NCI-H774 (cell line): Measurements from ENCODE around the gene ZNF74.
"Not testable (repeated sequence)": the region's sequence is repeated elsewhere in the genome, so short reads cannot be mapped to it uniquely, and the experiment has no call there.

Source experiments
- DNase-seq: peaks from one replicate; lab custom pipeline; 2025; lab: John Stamatoyannopoulos, UW

Gene ZNF74

DNA sequence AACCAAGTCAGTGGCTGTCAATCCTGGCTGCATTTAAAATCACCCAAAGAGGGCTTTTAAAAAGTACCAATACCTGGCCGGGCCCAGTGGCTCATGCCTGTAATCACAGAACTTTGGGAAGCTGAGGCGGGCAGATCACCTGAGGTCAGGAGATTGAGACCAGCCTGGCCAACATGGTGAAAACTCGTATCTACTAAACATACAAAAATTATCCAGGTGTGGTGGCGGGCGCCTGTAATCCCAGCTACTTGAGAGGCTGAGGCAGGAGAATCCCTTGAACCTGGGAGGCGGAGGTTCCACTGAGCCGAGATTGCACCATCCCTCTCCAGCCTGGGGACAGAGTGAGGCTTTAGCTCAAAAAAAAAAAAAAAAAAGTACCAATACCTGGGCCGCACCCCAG is 17.7 kb upstream of the ZNF74 start:
- not testable (repeated sequence) for DNase-seq

DNA sequence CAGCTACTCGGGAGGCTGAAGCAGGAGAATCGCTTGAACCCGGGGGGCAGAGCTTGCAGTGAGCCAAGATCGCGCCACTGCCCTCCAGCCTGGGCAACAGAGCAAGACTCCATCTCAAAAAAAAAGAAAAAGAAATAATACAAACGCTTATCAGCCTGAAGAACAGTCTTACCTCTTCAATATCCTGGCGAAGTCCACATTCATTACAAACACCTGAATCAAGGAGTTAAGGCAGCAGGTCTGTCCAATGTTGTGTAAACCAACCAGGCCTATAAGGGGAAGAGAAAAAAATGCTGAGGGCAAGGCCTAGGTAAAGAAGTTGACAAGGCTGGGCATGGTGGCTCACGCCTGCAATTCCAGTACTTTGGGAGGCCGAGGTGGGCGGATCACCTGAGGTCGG is 17.0 kb upstream of the ZNF74 start:
- DNase-seq = not testable (repeated sequence)

GRCh38 chr22:20378110-20378509 is 15.8 kb upstream of the ZNF74 start:
- no peak for DNase-seq

- not testable (repeated sequence) for DNase-seq
Observed at GRCh38 chr22:20378684-20379083, 15.3 kb upstream of the ZNF74 start.

DNA sequence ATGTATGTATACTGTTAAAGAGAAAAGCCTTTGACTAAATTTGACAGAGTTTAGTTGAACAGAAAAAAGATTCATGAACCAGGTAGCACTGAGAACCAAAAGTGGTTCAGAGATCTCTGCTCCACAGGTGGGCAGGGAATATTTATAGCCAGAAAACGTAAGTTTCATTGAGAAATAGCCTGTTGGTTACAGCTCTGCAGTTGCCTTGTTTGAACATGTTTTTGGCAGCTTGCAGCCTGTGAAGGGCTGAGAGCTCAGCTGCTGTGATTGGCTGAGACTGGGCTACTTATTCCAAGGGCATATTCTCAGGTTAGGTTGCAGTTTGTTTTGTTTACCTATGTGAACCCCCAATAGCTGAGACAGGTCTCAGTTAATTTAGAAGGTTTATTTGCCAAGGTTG is 13.5 kb upstream of the ZNF74 start:
- no peak for DNase-seq

GRCh38 chr22:20383538-20383937 is 10.4 kb upstream of the ZNF74 start:
- no peak for DNase-seq

DNA sequence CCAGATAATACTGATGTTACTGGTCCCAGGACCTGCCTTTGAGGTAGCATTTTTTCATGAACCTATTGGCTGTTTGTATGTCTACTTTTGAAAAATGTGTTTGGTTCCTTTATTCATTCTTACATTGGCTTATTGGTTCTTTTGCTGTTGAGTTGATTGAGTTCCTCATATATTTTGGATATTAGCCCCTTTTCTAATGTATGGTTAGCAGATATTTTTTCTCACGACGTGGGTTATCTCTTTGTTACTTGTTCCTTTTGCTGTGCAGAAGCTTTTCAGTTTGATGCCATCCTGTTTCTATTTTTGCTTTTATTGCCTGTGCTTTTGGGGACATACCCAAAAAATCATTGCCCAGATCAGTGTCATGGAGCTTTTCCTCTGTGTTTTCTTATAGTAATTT is 9.8 kb upstream of the ZNF74 start:
- DNase-seq = no peak

GRCh38 chr22:20384865-20385264 is 9.1 kb upstream of the ZNF74 start:
- no peak for DNase-seq

- no peak for DNase-seq
Observed at GRCh38 chr22:20386336-20386735, 7.6 kb upstream of the ZNF74 start.

- DNase-seq = no peak
Observed at GRCh38 chr22:20386972-20387371, 7.0 kb upstream of the ZNF74 start.

DNA sequence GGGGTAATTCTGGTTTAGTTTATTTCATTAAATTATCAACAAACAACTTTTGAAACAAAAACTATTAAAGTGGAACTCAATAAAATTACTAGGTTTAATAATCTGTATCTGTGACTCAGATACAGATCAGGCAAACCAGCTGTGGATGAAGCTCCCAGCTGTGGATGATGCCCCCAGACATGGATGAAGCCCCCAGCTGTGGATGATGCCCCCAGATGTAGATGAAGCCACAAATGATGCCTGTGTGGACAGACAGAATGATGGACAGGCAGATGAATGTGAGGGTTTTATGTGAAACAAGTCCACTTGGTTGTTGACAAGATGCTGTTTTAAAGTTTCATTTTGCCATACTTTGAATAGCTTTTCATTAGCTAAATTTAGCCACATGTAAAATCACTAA is 5.8 kb upstream of the ZNF74 start:
- no peak for DNase-seq

GRCh38 chr22:20389288-20389687 is 4.7 kb upstream of the ZNF74 start:
- no peak for DNase-seq

GRCh38 chr22:20390394-20390907 is 3.5 kb upstream of the ZNF74 start:
- DNase-seq = no peak

DNA sequence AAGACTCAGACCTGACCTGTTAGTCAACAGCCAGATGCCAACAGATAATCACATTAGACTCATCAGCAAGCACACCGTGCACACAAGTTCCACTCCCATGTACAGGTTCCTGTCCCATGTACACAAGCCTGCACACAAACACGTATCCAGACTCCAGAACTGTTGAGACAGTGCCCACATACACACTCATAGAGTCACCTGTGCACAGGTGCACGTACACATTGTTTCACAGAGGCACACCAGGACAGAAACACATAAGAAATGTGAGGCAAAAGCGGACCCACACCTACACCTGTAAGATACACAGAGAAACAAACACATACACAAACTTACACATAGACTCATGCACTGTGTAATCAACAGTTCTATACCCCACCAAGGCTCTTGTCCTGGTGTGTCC is 2.7 kb upstream of the ZNF74 start:
- no peak for DNase-seq

- not testable (repeated sequence) for DNase-seq
Observed at GRCh38 chr22:20392365-20392881, 1.5 kb upstream of the ZNF74 start.

DNA sequence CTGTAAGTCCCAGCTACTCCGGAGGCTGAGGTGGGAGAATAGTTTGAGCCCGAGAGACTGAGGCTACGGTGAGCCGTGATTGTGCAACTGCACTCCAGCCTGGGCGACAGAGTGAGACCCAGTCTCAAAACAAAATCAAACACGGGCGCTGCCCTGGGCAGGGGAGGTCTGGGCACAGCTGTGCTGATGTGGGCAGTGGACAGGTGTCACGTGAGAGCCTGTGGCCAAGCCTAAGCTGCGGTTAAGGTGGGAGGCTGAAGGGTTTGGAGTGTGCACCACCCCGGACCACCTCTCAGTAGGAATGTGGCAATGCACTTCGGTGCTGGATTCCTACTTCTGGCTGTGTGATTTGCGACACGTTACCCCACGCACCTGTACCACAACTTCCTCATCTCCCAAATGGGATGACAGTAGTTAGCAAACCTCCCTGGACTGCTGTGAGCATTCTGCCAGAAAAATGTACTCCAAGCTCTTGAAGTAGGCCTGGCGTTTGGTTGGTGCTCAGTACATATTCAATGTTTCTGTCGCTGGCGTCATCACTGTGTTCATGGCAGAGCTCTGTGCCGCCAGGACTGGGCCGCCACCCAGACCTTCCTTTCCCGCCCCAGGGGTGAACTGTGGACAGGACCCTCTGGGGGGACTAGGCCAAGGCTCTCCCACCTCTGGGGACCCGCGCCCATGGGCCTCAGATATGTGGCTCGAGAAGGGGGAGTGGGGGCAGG is 807 bp upstream of the ZNF74 start:
- no peak for DNase-seq

DNA sequence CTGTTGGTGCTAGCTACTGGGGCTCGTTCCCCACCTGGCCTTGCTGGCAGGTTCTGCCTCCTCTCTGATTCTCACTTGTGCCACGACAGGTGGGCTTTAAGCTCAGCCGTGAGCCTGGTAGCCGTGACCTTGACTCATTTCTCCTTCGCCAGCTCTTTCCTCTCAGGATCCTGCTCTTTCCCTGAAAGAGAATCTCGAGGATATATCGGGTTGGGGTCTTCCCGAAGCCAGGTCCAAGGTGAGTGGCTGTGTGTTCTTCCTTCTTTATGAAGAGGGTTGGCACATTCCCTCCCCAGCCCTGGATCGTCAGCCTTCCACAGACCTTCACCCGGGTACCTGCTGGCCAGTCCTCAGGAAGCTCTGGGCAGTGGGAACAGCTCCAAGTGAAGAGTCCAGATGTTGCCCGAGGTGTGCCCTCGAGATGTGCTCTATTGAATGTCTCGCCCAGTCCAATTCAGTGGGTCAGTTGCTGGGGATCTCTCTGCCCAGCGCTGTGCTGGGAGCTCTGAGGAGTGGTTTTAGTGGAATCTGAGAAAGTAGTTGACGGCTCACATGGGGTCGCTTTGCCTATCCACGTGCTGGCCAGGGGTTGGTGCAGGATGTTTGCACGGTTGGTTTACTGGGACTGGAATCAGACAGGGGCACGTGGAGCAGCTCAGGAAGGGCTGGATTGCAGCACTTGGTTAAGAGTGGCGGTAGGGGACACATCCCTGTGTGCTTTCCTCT is 1.4 kb downstream of the ZNF74 start:
- no peak for DNase-seq

DNA sequence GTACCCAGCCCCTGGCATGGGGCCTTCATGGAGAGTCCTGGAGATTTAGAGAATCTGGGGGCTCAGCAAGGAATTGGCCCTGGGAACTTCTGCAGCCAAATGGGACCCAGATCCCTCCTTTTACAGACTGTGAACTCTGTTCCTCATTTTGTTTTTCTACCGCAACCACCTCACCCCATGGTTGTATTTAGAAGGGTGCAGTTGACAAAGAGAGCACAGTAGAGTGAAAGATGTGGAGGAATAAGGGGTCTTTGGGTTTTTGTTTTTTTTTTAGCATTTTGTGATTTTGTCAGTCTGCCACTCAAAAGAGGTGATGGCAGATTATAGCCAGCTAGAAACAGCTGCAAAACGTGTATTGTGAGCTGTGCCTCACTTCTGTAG is 1.9 kb downstream of the ZNF74 start:
- no peak for DNase-seq

- DNase-seq = no peak
Observed at GRCh38 chr22:20396639-20397038, 2.7 kb downstream of the ZNF74 start.

- DNase-seq = no peak
Observed at GRCh38 chr22:20397498-20397897, 3.5 kb downstream of the ZNF74 start.

DNA sequence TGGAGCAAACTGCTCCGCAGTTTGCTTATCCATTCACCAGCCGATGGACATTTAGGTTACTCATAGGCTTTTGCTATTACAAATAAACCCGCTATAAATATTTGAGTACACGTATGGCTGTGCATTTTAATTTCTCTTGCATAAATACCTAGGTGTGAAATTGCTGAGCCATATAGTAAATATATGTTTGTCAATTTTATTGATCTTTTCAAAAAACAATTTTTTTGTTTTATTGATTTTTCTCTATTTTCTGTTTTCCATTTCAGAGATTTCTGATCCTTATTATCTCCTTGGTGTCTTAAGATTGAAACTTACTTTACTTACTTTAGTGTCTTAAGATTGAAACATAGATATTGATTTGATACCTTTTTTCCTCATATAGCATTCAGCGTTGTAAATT is 4.5 kb downstream of the ZNF74 start:
- DNase-seq = no peak

GRCh38 chr22:20399866-20400605 is 6.1 kb downstream of the ZNF74 start:
- DNase-seq = no peak
